GM12878 (cell line): Measurements from ENCODE around the gene ZC3H15. TPM values are rescaled to one million over a fixed set of nuclear protein-coding genes. Genes with fewer than 3 reads are reported as not detected.

ENCODE experiments used
- ATAC-seq: fragments of 200-7000 bp; cut with Tn5 transposase; 3 replicates; pipeline ENCODE4 v1.9.1; 2020; ENCODE audit warnings: mild to moderate bottlenecking, moderate library complexity
- BruUV-seq: library from RNA; stranded (reverse); fragments of 400-500 nt; replicated peaks from 2 replicates; lab custom pipeline; 2021; lab: Mats Ljungman, UMichigan
- CTCF ChIA-PET: fragments of 300-600 bp; sonication (Branson Sonifier 250); formaldehyde crosslinking; extraction: SDS; loops from one replicate; lab custom pipeline; 2021; ENCODE audit warnings: inconsistent platforms; lab: Yijun Ruan, JAX
- POLR2A ChIA-PET: fragments of 350-600 bp; formaldehyde crosslinking; extraction: SDS; loops from one replicate; lab custom pipeline; 2021; ENCODE audit warnings: inconsistent platforms; lab: Charles Lee
- RAD21 ChIA-PET: fragments of 300-600 bp; sonication (Branson Sonifier 250); formaldehyde crosslinking; loops from one replicate; lab custom pipeline; 2023; ENCODE audit warnings: antibody characterized with exemption; ENCODE audit not compliant: unreplicated experiment; lab: Charles Lee
- SMC1A ChIA-PET: fragments of 300-600 bp; sonication (Branson Sonifier 250); formaldehyde crosslinking; loops from one replicate; lab custom pipeline; 2023; ENCODE audit not compliant: unreplicated experiment, uncharacterized antibody; lab: Charles Lee
- DNase-seq: peaks from one replicate; pipeline ENCODE4 v3.0.0-alpha.2; 2011; ENCODE audit warnings: low read depth, low spot score
- FAIRE-seq: peaks from 3 replicates; lab custom pipeline; 2011; peaks lifted over from hg19 to GRCh38; lab: Jason Lieb, UNC
- H2AFZ ChIP-seq: 2 replicates; pipeline ENCODE4 v1.6.0; 2011; ENCODE audit warnings: low read depth, low read length, control low read depth; ENCODE audit not compliant: control insufficient read depth
- H3K27ac ChIP-seq: 2 replicates; pipeline ENCODE4 v1.5.1; 2011; ENCODE audit warnings: control low read depth; ENCODE audit not compliant: control insufficient read depth, insufficient read depth
- H3K27me3 ChIP-seq, 2 experiments: replicated peaks in 1 of 2; 2 replicates each; pipeline versions ENCODE4 v1.6.0 to v1.6.1; 2011; ENCODE audit warnings: low read length in 1 of 2; ENCODE audit not compliant: control insufficient read depth in 2 of 2, insufficient read depth in 2 of 2
- H3K36me3 ChIP-seq, 2 experiments: 2 replicates each; pipeline ENCODE4 v1.5.1; 2011; ENCODE audit warnings: low read length in 1 of 2; ENCODE audit not compliant: control insufficient read depth in 2 of 2, insufficient read depth in 2 of 2
- H3K4me1 ChIP-seq: 2 replicates; pipeline ENCODE4 v1.6.1; 2011; ENCODE audit warnings: mild to moderate bottlenecking, low read length, moderate library complexity, mixed read lengths; ENCODE audit not compliant: control insufficient read depth, insufficient read depth
- H3K4me2 ChIP-seq: 2 replicates; pipeline ENCODE4 v1.6.0; 2011; ENCODE audit warnings: control low read depth; ENCODE audit not compliant: control insufficient read depth, insufficient read depth
- H3K4me3 ChIP-seq: fragments of 200-600 bp; sonication (generic); 2 replicates; pipeline ENCODE4 v1.5.1; 2016
- H3K79me2 ChIP-seq: 2 replicates; pipeline ENCODE4 v1.6.0; 2011; ENCODE audit warnings: low read length; ENCODE audit not compliant: control insufficient read depth, insufficient read depth
- H3K9ac ChIP-seq: 2 replicates; pipeline ENCODE4 v1.8.0; 2011; ENCODE audit warnings: low read length, control low read depth, mixed read lengths; ENCODE audit not compliant: control insufficient read depth, insufficient read depth
- H3K9me3 ChIP-seq: replicated peaks from 3 replicates; pipeline ENCODE4 v1.5.1; 2011; ENCODE audit warnings: mild to moderate bottlenecking, low read length; ENCODE audit not compliant: control insufficient read depth, insufficient read depth
- H4K20me1 ChIP-seq: 2 replicates; pipeline ENCODE4 v1.6.0; 2011; ENCODE audit not compliant: control insufficient read depth, insufficient read depth
- EZH2 ChIP-seq: IDR thresholded peaks from 2 replicates; pipeline ENCODE4 v1.6.1; 2012; ENCODE audit warnings: low read depth, mild to moderate bottlenecking, control low read depth, inconsistent platforms, low read length, borderline replicate concordance; ENCODE audit not compliant: control insufficient read depth
- FOXM1 ChIP-seq: IDR thresholded peaks from 2 replicates; pipeline ENCODE4 v1.6.1; 2012; ENCODE audit warnings: low read depth, mild to moderate bottlenecking, inconsistent platforms, low read length, moderate library complexity
- KAT2A ChIP-seq: conservative IDR thresholded peaks from 2 replicates; pipeline ENCODE4 v1.6.1; 2011; ENCODE audit warnings: low read depth, low read length; ENCODE audit not compliant: control insufficient read depth
- MYC ChIP-seq: IDR thresholded peaks from 2 replicates; pipeline ENCODE4 v1.6.1; 2011; ENCODE audit warnings: mild to moderate bottlenecking, low read length, moderate library complexity, inconsistent platforms; ENCODE audit not compliant: insufficient read depth, insufficient replicate concordance, insufficient read length, severe bottlenecking
- NR2C1 ChIP-seq: fragments of 450-650 bp; IDR thresholded peaks from 2 replicates; pipeline ENCODE4 v1.6.1; 2017; ENCODE audit warnings: antibody characterized with exemption, mild to moderate bottlenecking, moderate library complexity
- POU2F2 ChIP-seq: IDR thresholded peaks from 3 replicates; pipeline ENCODE4 v1.6.1; 2011; ENCODE audit warnings: low read depth, mild to moderate bottlenecking, low read length, borderline replicate concordance
- RBBP5 ChIP-seq: fragments of 200-600 bp; sonication (generic); conservative IDR thresholded peaks from 2 replicates; pipeline ENCODE4 v1.6.1; 2016
- SIN3A ChIP-seq: IDR thresholded peaks from 2 replicates; pipeline ENCODE4 v1.6.1; 2012; ENCODE audit warnings: low read depth, low read length, improper control_type of control experiment
- SRF ChIP-seq, 2 experiments: IDR thresholded peaks; 2 replicates each; pipeline ENCODE4 v1.6.1; 2011; ENCODE audit warnings: low read depth in 2 of 2, low read length in 2 of 2, mild to moderate bottlenecking in 1 of 2, moderate library complexity in 1 of 2
- SUZ12 ChIP-seq: fragments of 200-600 bp; sonication (generic); IDR thresholded peaks from one replicate; pipeline ENCODE4 v1.6.1; 2018; ENCODE audit warnings: antibody characterized with exemption, mild to moderate bottlenecking; ENCODE audit not compliant: unreplicated experiment
- ZNF217 ChIP-seq: fragments of 450-650 bp; IDR thresholded peaks from 2 replicates; pipeline ENCODE4 v1.6.1; 2017; ENCODE audit warnings: antibody characterized with exemption, mild to moderate bottlenecking
- in situ Hi-C: fragments of 300-500 bp; cut with MboI; formaldehyde crosslinking; loops from 9 replicates; pipeline ENCODE4 v1.14.3; 2018; ENCODE audit warnings: mixed read lengths
- intact Hi-C: fragments of 100-400 bp; cut with micrococcal nuclease; formaldehyde crosslinking; loops from one replicate; pipeline ENCODE4 v1.14.2; 2022; ENCODE audit not compliant: unreplicated experiment
- polyA plus RNA-seq, 11 experiments: library from polyadenylated mRNA; depleted of rRNA in 4 of 11; unstranded in 6 of 11; stranded (reverse) in 5 of 11; fragments of >200 nt; fragmentation: Nextera tagmentation in 4 of 11; fragmentation: Illumina TruSeq in 1 of 11; extraction: Ambion mirVana in 4 of 11; extraction: Trizol in 1 of 11; gene quantifications; 1 replicate in 1 of 11; 2 replicates in 10 of 11; pipeline versions ENCODE4 v1.2.1 to v1.2.3, GENCODE V29; 2011 to 2016; ENCODE audit warnings: inconsistent platforms in 2 of 11, missing spikeins in 2 of 11, low read depth in 1 of 11
- total RNA-seq, 4 experiments: library from RNA; depleted of rRNA in 3 of 4; stranded (reverse); fragments of >200 nt in 3 of 4; fragmentation: Illumina TruSeq in 1 of 4; extraction: Trizol in 1 of 4; gene quantifications; 2 replicates each; pipeline versions ENCODE4 v1.2.1 to v1.2.3, GENCODE V29; 2013 to 2021
- TF ChIP-seq, protein P1 (sequence below): fragments of 450-650 bp; IDR thresholded peaks from 2 replicates; pipeline ENCODE4 v1.6.1; 2017; ENCODE audit warnings: mild to moderate bottlenecking, moderate library complexity

Gene ZC3H15
- total and polyA plus RNA-seq, 10 of the 15 experiments (the other 5 are each of a cell fraction or from before 2014, with no cell fraction given) = 51.5 to 152 (median 123) TPM

DNA sequence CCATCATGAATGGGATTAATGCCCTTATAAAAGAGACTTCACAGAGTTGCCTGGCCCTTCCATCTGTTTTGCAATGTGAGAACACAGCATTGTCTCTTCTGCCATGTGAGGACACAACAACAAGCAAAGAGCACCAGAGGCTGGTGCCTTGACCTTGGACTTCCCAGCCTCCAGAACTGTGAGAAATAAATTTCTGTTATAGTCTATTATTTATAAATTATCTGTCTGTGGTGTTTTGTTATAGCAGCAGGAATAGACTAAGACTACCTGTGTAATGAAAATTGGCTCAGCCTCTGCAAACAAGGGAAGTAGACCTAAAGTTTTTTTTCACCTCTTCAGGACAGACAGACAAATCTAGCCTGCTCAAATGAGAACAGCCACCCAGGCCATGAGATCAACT, 19.3 kb upstream of the ZC3H15 start:
- CTCF ChIA-PET = no interaction called here
- intact Hi-C loops (loop anchor here (10.0 kb wide), 3 partner anchors 482 to 1182 kb away; partner anchors contain the start of gene FSIP2), in situ Hi-C loops (loop anchor here (25.0 kb wide), 1 partner anchor 829 kb away; no protein-coding TSS in a partner anchor)
- Histone ChIP-seq H3K9me3 (no peaks in the 10 kb centered on the region; the same call in 1 of the 3 replicates), H3K27ac (no peak overlapping the region), H2AFZ (no peak overlapping the region), H3K4me3 (no peak overlapping the region), H3K9ac (no peak overlapping the region), H3K36me3 (no peaks in the 10 kb centered on the region), H3K4me2 (no peak overlapping the region), H3K79me2 (no peaks in the 10 kb centered on the region), H4K20me1 (no peaks in the 10 kb centered on the region), H3K27me3 (no peaks in the 10 kb centered on the region), H3K4me1 (no peaks in the 10 kb centered on the region)
- DNase-seq = no peak
- POLR2A ChIA-PET = no interaction called here
- no TSS peak for BruUV-seq
- RAD21 ChIA-PET = no interaction called here
- SMC1A ChIA-PET = interaction anchor here (1.7 kb wide), 1 partner anchor 15 kb away, joined by 7 read pairs; no protein-coding TSS in a partner anchor
- no peak for TF ChIP-seq FOXM1
- no peak for TF ChIP-seq SIN3A
- TF ChIP-seq SRF (IDR thresholded peaks at IDR 0.05; ENCODE audit: low read depth in 2 of 2, low read length in 2 of 2) = no peak
- TF ChIP-seq ZNF217 = no peak
- TF ChIP-seq KAT2A = no peak
- TF ChIP-seq, protein P1, sequence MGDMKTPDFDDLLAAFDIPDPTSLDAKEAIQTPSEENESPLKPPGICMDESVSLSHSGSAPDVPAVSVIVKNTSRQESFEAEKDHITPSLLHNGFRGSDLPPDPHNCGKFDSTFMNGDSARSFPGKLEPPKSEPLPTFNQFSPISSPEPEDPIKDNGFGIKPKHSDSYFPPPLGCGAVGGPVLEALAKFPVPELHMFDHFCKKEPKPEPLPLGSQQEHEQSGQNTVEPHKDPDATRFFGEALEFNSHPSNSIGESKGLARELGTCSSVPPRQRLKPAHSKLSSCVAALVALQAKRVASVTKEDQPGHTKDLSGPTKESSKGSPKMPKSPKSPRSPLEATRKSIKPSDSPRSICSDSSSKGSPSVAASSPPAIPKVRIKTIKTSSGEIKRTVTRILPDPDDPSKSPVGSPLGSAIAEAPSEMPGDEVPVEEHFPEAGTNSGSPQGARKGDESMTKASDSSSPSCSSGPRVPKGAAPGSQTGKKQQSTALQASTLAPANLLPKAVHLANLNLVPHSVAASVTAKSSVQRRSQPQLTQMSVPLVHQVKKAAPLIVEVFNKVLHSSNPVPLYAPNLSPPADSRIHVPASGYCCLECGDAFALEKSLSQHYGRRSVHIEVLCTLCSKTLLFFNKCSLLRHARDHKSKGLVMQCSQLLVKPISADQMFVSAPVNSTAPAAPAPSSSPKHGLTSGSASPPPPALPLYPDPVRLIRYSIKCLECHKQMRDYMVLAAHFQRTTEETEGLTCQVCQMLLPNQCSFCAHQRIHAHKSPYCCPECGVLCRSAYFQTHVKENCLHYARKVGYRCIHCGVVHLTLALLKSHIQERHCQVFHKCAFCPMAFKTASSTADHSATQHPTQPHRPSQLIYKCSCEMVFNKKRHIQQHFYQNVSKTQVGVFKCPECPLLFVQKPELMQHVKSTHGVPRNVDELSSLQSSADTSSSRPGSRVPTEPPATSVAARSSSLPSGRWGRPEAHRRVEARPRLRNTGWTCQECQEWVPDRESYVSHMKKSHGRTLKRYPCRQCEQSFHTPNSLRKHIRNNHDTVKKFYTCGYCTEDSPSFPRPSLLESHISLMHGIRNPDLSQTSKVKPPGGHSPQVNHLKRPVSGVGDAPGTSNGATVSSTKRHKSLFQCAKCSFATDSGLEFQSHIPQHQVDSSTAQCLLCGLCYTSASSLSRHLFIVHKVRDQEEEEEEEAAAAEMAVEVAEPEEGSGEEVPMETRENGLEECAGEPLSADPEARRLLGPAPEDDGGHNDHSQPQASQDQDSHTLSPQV = no peak
- no peak for TF ChIP-seq RBBP5
- TF ChIP-seq MYC = no peak
- TF ChIP-seq POU2F2 = no peak
- TF ChIP-seq EZH2 = no peak
- no peak for TF ChIP-seq SUZ12
- TF ChIP-seq NR2C1 = no peak
- TF ChIP-seq, all 136 proteins: peak for 0
- ATAC-seq (no peak), FAIRE-seq (no peak)
